Measurements from ENCODE around the gene NOS1AP.
"Not testable (repeated sequence)": the region's sequence is repeated elsewhere in the genome, so short reads cannot be mapped to it uniquely, and the experiment has no call there.

Gene NOS1AP

DNA sequence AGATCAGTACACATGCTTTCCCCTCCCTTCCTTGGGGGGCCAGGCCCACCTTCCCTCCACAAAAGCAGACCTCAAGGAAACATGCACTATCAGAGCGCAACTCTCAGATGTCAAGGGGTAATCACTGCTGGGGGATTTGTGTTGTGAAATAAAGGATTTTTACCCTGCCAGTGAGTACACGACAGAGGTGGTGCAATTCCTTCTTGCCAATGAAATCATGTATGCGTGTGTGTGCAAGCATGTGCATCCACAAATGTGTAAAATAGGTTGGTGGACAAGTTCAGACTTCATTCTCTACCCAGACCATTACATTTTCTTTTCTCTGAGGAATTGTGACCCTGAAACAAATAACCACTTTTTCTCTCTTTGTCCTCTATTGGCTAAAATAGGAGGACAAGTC is 9.8 kb upstream of the NOS1AP start:
- DNase-seq (ENCODE audit: low read depth), result no peak

DNA sequence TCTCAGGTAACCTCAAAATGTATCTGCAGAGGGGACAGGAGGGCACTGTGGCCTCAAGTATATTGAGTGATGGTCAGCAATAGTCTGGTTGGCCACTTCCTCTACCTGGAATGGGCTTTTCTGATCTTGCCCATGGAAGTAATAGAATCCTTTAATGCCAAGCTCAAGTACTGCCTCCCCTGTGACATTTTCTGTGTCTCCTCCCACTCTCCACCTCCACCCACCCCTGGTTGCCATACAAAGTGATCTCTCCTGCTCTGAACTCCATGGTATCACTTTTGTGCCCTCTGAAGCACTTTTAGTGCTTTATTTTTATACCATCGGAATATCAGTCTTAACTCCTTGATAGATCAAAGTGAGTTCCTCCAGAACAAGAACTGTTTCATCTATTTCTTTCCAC is 9.2 kb upstream of the NOS1AP start:
- DNase-seq (ENCODE audit: low read depth), result no peak

GRCh38 chr1:162062542-162063015 is 6.9 kb upstream of the NOS1AP start:
- DNase-seq (ENCODE audit: low read depth), result no peak

DNA sequence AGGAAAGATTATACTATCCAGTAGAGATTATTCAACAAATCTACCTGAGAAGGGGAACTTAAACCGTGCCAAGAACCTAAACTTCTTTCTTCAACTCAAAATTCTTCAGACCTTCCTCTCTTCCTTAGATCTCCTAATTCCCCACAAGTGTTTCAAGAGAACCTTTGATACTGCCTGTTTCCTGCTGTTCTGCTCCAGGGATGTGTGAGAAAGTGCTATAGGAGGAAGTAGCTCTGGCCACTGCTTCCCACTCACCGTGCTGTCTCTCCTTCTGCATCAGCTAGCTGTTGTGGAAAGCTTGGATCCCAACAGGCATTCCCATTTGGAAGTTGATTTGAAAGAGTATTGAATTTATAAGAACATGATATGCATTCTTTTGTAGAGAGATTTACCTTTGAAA is 4.5 kb upstream of the NOS1AP start:
- no peak for DNase-seq (ENCODE audit: low read depth)

- not testable (repeated sequence) for DNase-seq (ENCODE audit: low read depth)
Observed at GRCh38 chr1:162066836-162067235, 2.7 kb upstream of the NOS1AP start.

- no peak for DNase-seq (ENCODE audit: low read depth)
Observed at GRCh38 chr1:162067466-162067865, 2.0 kb upstream of the NOS1AP start.

GRCh38 chr1:162068301-162068700 is 1.2 kb upstream of the NOS1AP start:
- no peak for DNase-seq (ENCODE audit: low read depth)

GRCh38 chr1:162070094-162070748 is 730 bp downstream of the NOS1AP start:
- DNase-seq (ENCODE audit: low read depth), result no peak

DNA sequence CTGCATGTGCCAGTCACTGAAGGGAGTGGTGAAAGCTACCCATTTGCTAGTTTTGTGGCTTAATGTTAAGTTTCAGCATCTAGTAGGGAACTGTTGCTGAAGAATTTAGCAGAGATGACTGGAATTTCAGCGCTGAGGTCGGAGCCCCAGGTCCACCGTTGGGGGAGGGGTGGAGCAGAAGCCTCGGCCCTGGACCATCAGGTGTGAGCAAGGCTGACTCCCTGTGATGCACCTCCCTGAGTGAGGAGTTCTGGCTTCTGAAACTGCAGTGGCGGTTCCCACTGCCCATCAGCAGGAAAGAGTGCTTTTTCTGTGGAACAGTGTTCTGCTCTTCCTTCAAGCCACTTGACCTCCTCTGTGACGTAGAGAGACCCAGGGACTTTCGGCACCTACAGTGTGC is 1.3 kb downstream of the NOS1AP start:
- DNase-seq (ENCODE audit: low read depth), result no peak

DNA sequence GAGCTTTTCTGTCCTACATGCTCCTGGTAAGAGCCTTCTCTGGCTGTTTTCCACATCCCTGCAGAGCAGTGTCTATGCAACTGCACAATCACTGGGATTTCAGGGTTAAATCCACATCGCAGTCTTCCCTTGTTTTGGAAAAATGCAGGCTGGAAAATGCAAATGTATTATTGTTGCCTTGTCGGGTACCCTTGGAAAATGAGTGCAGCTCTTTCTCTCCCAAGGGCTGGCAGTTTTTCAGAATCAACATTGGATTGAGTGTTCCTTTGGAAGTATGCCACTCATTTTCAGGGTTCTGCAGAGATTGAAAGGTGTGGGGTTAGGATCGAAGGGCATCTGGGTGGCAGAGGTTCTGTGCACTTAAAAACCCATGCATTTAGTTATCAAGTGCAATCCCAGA is 3.2 kb downstream of the NOS1AP start:
- no peak for DNase-seq (ENCODE audit: low read depth)

DNA sequence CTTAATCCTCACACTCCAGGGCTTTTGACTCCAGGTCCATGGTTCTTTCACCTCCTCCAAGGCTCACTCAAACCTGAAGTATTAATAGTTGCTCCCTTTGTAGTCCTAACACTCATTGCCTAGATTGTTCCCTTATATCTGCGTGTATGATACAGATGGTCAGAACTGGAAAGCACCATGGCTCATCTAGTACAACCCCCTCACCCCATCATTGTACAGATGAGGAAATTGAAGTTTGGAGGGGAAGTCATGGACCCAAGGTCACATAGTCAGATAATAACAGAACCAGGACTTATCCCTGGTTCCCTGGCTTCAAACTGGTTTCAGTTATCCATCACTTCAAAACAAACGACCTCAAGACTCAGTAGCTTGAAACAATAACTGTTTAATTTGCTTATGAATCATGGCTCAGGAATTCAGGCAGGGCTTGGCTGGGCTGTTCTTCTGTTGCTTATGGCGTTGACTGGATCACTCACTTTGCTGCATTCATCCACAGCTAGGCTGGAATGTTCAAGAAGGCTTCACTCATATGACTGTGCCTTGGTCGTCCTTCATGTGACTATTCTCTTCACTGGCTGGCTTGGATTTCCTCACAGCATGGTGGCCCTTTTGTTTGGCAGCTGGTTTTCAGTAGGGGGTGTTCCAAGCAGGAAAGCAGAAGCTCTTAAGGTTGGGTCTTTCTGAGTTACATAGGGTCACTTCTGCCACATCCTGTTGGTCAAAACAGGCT is 5.0 kb downstream of the NOS1AP start:
- no peak for DNase-seq (ENCODE audit: low read depth)

DNA sequence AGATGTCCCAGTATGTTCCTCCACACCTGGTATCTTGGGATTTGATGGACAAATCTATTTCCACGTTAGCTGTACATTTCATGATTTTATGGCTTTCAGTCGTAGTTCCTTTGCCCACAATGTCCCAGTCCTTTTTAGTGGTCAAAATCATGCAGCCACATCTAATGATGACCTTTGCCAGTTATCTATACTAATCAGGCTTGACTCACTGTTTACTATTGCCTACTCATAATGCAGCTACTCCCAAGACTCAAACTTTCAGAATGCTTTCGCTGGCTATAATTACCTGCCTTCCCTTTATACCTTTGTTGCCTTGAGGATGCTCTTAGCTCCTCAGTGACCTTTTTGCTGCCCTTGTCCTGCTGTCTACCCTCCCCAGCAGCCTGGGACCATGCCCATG is 6.4 kb downstream of the NOS1AP start:
- DNase-seq (ENCODE audit: low read depth), result no peak

DNA sequence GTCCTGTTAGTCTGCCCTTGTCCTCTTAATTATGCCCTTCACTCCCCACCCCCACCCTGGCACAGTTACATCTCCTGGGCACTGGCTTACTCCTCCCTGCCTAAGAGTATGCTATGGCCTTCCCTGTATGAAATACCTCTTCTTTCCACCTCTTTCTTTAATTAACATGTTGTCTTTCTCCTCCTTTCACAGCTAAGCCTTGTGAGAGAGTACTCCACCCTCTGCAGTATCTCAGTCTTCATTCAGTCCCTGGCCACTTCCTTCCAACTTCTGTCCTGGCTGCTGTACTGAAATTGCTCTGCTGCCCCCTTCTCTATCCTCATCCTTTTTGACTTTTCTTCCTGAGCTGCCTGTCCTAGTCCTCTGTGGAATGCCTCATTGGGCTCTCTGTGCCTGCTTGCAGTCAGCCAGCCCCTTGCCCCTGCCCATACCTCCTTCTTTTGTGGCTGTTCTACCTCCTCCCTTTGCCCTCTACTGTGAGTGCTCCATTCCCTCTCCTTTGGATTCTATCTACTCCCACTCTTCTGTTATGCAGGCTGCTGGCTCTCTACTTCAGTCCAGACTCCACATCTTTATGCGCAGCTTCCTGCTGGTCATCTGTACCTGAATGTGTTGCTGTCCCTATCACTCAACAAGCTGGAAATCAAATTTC is 8.3 kb downstream of the NOS1AP start:
- no peak for DNase-seq (ENCODE audit: low read depth)

DNA sequence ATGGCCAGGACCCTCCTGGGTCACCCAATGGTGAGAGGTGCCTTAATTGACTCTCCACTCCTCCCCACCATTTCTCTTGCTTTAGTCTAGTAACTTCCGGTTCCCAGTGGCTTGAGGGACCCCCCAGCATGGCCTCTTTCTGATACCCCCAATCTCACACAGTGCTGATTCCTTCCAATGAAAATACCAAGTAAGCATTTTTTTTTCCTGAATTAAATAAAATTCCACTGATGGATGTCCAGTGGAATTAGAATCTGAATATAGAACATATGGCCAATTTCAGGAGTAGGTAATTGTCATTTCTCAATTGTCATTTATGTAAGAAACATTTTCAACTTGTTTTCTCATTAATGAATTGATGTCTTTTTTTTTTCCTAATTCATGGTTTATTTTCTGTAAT is 9.5 kb downstream of the NOS1AP start:
- no peak for DNase-seq (ENCODE audit: low read depth)

DNA sequence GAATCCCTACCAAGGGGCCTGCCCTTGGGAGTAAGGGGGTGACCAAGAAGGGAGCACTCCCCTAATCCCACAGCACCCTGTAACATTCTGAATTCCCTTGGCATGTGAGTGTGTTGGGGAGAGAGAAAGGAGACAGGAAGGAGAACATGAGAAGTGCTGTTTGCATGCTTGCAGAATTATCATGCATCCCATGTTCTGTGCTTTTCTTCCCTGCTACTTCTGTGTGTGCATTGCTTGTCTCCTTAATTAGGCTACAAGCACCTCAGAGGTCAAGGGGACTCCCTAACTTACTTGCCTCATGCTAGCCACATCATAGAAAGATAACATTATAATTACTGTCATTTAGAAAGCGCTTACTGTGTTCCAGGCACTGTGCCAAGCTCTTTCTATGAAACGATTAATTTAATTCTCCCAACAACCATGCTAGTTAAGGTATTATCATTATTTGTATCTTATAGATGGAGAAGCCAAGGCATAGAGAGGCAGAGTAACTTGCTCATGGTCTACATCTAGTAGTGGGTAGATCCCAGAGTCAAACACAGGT is 11.1 kb downstream of the NOS1AP start:
- no peak for DNase-seq (ENCODE audit: low read depth)

- no peak for DNase-seq (ENCODE audit: low read depth)
Observed at GRCh38 chr1:162081316-162081715, 11.8 kb downstream of the NOS1AP start.

DNA sequence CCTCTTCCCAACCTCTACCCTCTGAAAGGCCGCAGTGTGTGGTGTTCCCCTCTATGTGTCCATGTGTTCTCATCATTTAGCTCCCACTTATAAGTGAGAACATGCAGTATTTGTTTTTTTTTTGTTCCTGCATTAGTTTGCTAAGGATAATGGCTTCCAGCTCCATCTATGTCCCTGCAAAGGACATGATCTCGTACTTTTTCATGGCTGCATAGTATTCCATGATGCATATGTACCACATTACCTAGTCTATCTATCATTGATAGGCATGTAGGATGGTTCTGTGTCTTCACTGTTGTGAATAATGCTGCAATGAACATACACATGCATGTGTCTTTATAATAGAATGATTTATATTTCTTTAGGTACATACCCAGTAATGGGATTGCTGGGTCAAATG is 12.6 kb downstream of the NOS1AP start:
- not testable (repeated sequence) for DNase-seq (ENCODE audit: low read depth)

- DNase-seq (ENCODE audit: low read depth), result no peak
Observed at GRCh38 chr1:162083273-162083672, 13.8 kb downstream of the NOS1AP start.

GRCh38 chr1:162085991-162086390 is 16.5 kb downstream of the NOS1AP start:
- DNase-seq (ENCODE audit: low read depth), result no peak

DNA sequence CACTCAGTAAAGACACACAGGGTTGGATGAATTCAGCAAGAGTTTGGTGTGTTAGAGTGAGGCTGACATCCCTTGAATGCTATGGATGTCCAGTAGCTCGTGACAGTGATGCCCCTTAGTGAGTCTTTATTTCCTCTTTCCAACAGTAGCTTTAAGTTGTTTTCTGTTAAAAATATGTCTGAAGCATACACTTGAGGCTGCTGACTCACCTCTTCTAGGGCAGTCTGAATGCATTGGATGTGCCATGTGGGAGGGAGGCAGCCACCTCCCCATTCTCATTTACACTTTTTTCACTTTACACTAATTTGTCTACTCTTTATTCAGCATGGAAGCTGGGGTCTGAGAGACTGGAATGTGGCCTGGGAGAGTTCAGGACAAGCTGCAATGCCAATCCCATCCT is 17.6 kb downstream of the NOS1AP start:
- DNase-seq (ENCODE audit: low read depth), result no peak

- no peak for DNase-seq (ENCODE audit: low read depth)
Observed at GRCh38 chr1:162087574-162087973, 18.1 kb downstream of the NOS1AP start.

GRCh38 chr1:162088281-162088969 is 18.9 kb downstream of the NOS1AP start:
- no peak for DNase-seq (ENCODE audit: low read depth)

Data from activated T-cell treated with anti-CD3 and anti-CD28 coated beads for 48 hours (primary cell).